GM21381 (cell line): ENCODE results near the gene RBM10.

Experiments
- ATAC-seq: cut with Tn5 transposase; IDR thresholded peaks from one replicate; pipeline ENCODE4 v1.9.1; 2021; ENCODE audit warnings: mild to moderate bottlenecking, moderate library complexity; ENCODE audit not compliant: unreplicated experiment

RBM10 gene

GRCh38 chrX:47194194-47194787, 49.3 kb downstream of the RBM10 start:
- no peak for ATAC-seq

GRCh38 chrX:47196098-47196497, 51.1 kb downstream of the RBM10 start:
- no peak for ATAC-seq

GRCh38 chrX:47197526-47197925, 52.5 kb downstream of the RBM10 start:
- ATAC-seq: no peak

DNA sequence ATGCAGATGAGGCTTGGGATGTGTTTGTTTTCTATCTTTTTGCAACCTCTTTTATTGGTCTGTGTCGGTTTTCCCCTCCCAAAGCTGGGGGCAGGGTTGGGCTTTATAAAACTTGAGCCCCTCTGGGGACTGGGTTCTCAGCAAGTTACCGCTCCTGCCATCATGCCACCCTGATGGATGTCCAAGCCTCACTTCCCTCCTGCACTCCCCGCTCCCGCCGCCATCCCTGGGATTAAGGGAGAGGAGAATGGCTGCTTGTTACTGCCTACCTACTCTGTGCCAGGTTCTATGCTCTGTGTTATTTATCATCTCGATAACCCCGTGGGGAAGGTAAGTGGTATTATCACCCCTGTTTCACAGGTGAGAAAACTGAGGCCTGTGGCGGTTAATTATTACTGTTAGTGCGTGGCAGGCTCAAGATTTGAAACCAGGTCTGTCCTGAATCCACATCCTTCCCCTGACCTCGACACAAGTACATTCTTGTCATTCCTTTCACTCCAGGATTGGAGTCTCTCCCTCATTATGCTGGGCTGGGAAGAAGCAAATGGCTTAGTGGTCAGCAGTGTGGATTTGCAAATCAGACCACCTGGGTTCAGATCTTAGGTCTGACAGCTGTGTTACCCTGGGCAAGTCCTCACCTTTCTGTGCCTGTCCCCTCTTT, 53.1 kb downstream of the RBM10 start:
- no peak for ATAC-seq

GRCh38 chrX:47198687-47199080, 53.7 kb downstream of the RBM10 start:
- ATAC-seq: no peak

GRCh38 chrX:47199286-47199685, 54.3 kb downstream of the RBM10 start:
- ATAC-seq: no peak

DNA sequence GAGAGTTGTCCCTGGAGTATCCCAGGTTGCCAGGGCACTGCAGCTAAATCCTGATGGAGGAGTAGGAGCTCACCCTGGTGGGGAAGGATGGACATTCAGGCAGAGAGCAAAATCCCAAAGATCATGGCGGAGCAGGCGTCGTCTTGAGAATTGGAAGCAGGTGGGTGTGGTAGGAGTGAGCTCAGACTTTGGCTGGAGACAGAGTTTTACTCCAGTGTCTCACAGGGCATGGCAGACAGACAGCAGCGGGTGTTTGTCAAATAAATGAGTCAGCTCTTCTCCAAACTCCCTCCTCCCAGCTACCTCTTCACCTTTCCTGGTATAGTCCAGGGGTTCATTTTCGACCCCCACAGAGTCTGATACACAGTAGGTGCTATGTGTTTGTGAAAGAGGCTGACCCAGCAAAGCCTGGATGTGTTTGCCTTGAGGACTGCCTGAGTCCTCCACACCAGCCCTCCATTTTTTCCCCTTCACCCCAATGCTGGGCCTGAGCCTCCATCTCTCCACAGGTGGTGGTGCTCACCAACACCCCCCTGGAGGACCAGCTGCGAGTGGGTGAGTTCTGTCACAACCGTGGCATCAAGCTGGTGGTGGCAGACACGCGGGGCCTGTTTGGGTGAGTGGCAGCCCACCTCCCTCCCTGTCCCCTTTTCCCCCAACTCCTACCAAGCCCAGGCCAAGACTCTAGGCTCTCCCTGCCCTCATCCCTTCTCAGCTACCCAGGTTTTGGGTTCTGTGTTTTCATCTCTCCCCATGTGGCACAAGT, 55.5 kb downstream of the RBM10 start:
- ATAC-seq: no peak

- no peak for ATAC-seq
These were observed 56.4 kb downstream of the RBM10 start for GRCh38 chrX:47201345-47201944.

DNA sequence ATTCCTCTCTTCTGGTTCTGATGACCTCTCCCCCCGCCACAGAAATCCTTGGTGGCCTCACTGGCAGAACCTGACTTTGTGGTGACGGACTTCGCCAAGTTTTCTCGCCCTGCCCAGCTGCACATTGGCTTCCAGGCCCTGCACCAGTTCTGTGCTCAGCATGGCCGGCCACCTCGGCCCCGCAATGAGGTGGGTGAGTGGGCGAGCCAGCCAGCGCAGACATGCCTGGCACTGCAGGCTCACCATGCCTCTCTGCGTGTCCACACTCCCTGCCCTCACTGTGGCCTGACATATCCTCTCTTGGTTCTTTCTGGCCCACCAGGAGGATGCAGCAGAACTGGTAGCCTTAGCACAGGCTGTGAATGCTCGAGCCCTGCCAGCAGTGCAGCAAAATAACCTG, 57.3 kb downstream of the RBM10 start:
- no peak for ATAC-seq

GRCh38 chrX:47202877-47203276, 57.9 kb downstream of the RBM10 start:
- no peak for ATAC-seq

GRCh38 chrX:47204970-47205369, 59.9 kb downstream of the RBM10 start:
- no peak for ATAC-seq

DNA sequence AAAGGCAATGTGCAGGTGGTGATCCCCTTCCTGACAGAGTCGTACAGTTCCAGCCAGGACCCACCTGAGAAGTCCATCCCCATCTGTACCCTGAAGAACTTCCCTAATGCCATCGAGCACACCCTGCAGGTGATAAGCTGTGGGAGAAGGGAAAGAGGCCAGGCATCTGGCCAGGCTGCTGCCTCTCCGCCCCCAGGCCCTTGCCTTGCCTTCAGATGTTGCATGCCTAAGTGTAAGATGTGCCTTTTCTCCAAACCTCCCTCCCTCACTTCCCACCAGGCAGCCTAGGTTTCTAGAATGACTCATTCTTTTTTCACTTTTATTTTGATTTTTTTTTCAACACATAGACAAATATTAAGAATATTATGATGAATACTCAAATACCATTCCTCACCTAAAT, 61.3 kb downstream of the RBM10 start:
- no peak for ATAC-seq

GRCh38 chrX:47208108-47208507, 63.1 kb downstream of the RBM10 start:
- ATAC-seq: no peak

DNA sequence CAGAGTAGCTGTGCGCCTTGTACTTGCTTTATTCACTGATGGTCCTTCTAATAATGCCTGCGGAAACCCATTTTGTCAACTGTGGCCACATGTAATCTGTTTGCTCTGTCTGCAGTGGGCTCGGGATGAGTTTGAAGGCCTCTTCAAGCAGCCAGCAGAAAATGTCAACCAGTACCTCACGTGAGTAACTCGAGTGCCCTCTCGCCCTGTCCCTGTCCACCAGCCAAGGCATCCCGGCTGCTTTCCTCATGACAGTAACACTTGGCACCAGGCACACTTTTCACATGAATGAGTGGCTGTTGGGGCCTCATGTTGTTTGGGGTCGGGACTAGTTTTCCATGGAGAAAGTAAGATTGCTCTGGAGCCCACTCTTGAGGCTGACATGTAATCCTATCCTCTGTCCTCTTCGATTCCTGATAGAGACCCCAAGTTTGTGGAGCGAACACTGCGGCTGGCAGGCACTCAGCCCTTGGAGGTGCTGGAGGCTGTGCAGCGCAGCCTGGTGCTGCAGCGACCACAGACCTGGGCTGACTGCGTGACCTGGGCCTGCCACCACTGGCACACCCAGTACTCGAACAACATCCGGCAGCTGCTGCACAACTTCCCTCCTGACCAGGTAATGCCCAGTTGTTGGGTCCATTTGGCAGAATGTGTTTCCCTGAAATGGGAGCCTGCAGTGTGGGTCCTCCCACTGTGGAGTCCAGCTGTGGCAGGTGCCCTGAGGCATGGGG, 64.7 kb downstream of the RBM10 start:
- no peak for ATAC-seq

DNA sequence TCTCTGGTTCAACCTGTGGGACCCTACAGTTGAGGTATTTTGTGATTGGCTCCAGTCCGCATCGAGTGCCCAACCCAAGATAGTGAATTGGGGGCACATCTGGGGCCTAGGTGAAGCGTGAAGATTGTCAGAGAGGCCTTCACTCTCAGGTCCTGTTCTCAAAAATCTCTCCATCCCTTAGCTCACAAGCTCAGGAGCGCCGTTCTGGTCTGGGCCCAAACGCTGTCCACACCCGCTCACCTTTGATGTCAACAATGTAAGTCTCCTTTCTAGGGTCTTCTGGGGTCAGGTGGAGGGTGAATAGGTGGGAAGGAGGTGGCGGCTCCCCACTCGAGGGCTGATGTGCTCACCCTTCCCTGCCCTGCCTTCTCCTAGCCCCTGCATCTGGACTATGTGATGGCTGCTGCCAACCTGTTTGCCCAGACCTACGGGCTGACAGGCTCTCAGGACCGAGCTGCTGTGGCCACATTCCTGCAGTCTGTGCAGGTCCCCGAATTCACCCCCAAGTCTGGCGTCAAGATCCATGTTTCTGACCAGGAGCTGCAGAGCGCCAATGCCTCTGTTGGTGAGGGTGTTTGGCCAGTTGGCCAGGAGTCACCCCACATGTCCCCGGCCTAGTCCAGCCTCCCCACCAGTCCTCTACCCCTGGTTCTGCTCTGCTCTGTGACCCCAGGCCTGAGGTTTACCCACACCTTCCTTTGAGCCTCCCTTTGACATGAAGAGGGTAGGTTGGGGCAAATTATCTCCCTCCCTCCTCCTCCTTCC, 65.8 kb downstream of the RBM10 start:
- no peak for ATAC-seq

- ATAC-seq: no peak
These were observed 67.6 kb downstream of the RBM10 start for GRCh38 chrX:47212381-47213293.

GRCh38 chrX:47214435-47215077, 69.5 kb downstream of the RBM10 start:
- no peak for ATAC-seq

GRCh38 chrX:47215291-47215900, 70.4 kb downstream of the RBM10 start:
- ATAC-seq: no peak
